Panc1 (cell line): ENCODE results near the gene RPL4. TPM values are rescaled to one million over a fixed set of nuclear protein-coding genes. Genes with fewer than 3 reads are reported as not detected.

Experiments
- ATAC-seq: fragments of 200-7000 bp; cut with Tn5 transposase; 2 replicates; pipeline ENCODE4 v1.9.1; 2020; ENCODE audit warnings: mild to moderate bottlenecking, moderate library complexity
- BruUV-seq: library from RNA; stranded (reverse); fragments of 400-500 nt; replicated peaks from 2 replicates; lab custom pipeline; 2021; lab: Mats Ljungman, UMichigan
- CTCF ChIA-PET: fragments of 300-600 bp; sonication (Branson Sonifier 250); formaldehyde crosslinking; loops from one replicate; lab custom pipeline; 2022; ENCODE audit warnings: antibody characterized with exemption; lab: Charles Lee
- POLR2A ChIA-PET: fragments of 300-600 bp; sonication (Branson Sonifier 250); formaldehyde crosslinking; loops from one replicate; lab custom pipeline; 2022; ENCODE audit warnings: antibody characterized with exemption; lab: Charles Lee
- DNase-seq: peaks from one replicate; pipeline ENCODE4 v3.0.0-alpha.2; 2010; ENCODE audit warnings: low read depth, low spot score
- H3K27ac ChIP-seq: 2 replicates; pipeline ENCODE4 v1.5.1; 2011; ENCODE audit warnings: mild to moderate bottlenecking, low read length, inconsistent platforms
- H3K27me3 ChIP-seq: fragments of 200-500 bp; sonication (Bioruptor generic); 2 replicates; pipeline ENCODE4 v1.6.0; 2014; ENCODE audit warnings: low read length, inconsistent platforms; ENCODE audit not compliant: control insufficient read depth, insufficient read depth
- H3K36me3 ChIP-seq: fragments of 200-500 bp; sonication (Bioruptor generic); 2 replicates; pipeline ENCODE4 v1.5.1; 2014; ENCODE audit warnings: inconsistent platforms, mild to moderate bottlenecking, low read length, moderate library complexity; ENCODE audit not compliant: control insufficient read depth, insufficient read depth
- H3K4me1 ChIP-seq: 2 replicates; pipeline ENCODE4 v1.5.1; 2011; ENCODE audit warnings: inconsistent platforms, mild to moderate bottlenecking, low read length, moderate library complexity; ENCODE audit not compliant: control insufficient read depth, insufficient read depth
- H3K4me3 ChIP-seq, 2 experiments: 2 replicates each; pipeline ENCODE4 v1.5.1; 2011 to 2012; ENCODE audit warnings: low read depth in 2 of 2, low read length in 2 of 2, mild to moderate bottlenecking in 2 of 2, inconsistent platforms in 1 of 2, moderate library complexity in 1 of 2
- H3K9me3 ChIP-seq: fragments of 200-500 bp; sonication (Bioruptor generic); 2 replicates; pipeline ENCODE4 v1.5.1; 2014; ENCODE audit warnings: low read depth, mild to moderate bottlenecking, inconsistent platforms, low read length, moderate library complexity; ENCODE audit not compliant: control insufficient read depth, insufficient read depth
- POLR2AphosphoS5 ChIP-seq: IDR thresholded peaks from 2 replicates; pipeline ENCODE4 v1.6.1; 2012; ENCODE audit warnings: mild to moderate bottlenecking, low read depth, low read length, moderate library complexity
- SIN3A ChIP-seq: IDR thresholded peaks from 2 replicates; pipeline ENCODE4 v1.6.1; 2012; ENCODE audit warnings: low read depth, mild to moderate bottlenecking, low read length, moderate library complexity, borderline replicate concordance; ENCODE audit not compliant: insufficient read depth
- TCF7L2 ChIP-seq: IDR thresholded peaks from 2 replicates; pipeline ENCODE4 v1.6.1; 2011; ENCODE audit warnings: mild to moderate bottlenecking, low read depth, low read length, inconsistent platforms
- in situ Hi-C: cut with HindIII; loops from 2 replicates; pipeline ENCODE4 v1.10.0; 2016; ENCODE audit warnings: low sequenced_read_pairs, low pct_unique_long_range_greater_than_20kb
- intact Hi-C: fragments of 100-400 bp; cut with micrococcal nuclease; formaldehyde crosslinking; loops from one replicate; pipeline ENCODE4 v1.10.0; 2022; ENCODE audit not compliant: unreplicated experiment
- total RNA-seq: library from RNA; stranded (reverse); gene quantifications from one replicate; pipeline ENCODE4 v1.2.1, GENCODE V29; 2021; ENCODE audit not compliant: unreplicated experiment
- TF ChIP-seq, protein P1 (sequence below), 2 experiments: IDR thresholded peaks; 2 replicates each; pipeline ENCODE4 v1.6.1; 2011 to 2012; ENCODE audit warnings: low read depth in 2 of 2, control low read depth in 1 of 2, low read length in 1 of 2, mild to moderate bottlenecking in 1 of 2, moderate library complexity in 1 of 2; ENCODE audit not compliant: insufficient read depth in 1 of 2
- TF ChIP-seq, protein P2 (sequence below): fragments of 450-650 bp; IDR thresholded peaks from 2 replicates; pipeline ENCODE4 v1.5.1; 2017; ENCODE audit warnings: mild to moderate bottlenecking

The RPL4 gene
- total RNA-seq, 1 experiment from 2014 or later, result 2,268 TPM

DNA sequence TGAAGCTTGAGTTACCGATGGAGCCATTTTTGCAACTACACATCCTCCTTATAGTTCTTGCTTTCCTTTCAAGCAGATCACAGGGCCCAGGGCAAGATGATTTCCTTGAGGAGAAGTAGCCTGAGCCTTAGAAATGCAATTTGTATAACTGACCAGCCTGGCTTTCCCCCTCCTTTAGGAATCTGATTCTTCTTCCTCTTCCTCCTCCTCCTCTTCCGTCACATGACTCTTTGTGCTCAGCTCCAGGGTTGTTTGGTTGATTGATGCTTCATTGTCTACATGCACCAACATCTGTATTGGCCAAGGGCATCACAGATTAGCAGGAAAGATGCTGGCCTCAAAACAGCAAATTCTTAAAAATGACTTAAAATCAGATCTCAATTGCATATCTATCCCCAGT, 10.4 kb downstream of the RPL4 start:
- TF ChIP-seq, protein P1, sequence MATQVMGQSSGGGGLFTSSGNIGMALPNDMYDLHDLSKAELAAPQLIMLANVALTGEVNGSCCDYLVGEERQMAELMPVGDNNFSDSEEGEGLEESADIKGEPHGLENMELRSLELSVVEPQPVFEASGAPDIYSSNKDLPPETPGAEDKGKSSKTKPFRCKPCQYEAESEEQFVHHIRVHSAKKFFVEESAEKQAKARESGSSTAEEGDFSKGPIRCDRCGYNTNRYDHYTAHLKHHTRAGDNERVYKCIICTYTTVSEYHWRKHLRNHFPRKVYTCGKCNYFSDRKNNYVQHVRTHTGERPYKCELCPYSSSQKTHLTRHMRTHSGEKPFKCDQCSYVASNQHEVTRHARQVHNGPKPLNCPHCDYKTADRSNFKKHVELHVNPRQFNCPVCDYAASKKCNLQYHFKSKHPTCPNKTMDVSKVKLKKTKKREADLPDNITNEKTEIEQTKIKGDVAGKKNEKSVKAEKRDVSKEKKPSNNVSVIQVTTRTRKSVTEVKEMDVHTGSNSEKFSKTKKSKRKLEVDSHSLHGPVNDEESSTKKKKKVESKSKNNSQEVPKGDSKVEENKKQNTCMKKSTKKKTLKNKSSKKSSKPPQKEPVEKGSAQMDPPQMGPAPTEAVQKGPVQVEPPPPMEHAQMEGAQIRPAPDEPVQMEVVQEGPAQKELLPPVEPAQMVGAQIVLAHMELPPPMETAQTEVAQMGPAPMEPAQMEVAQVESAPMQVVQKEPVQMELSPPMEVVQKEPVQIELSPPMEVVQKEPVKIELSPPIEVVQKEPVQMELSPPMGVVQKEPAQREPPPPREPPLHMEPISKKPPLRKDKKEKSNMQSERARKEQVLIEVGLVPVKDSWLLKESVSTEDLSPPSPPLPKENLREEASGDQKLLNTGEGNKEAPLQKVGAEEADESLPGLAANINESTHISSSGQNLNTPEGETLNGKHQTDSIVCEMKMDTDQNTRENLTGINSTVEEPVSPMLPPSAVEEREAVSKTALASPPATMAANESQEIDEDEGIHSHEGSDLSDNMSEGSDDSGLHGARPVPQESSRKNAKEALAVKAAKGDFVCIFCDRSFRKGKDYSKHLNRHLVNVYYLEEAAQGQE (IDR thresholded peaks at IDR 0.05; ENCODE audit: insufficient read depth in 1 of 2, low read depth in 2 of 2, low read length in 1 of 2), result no peak
- TF ChIP-seq, protein P2, sequence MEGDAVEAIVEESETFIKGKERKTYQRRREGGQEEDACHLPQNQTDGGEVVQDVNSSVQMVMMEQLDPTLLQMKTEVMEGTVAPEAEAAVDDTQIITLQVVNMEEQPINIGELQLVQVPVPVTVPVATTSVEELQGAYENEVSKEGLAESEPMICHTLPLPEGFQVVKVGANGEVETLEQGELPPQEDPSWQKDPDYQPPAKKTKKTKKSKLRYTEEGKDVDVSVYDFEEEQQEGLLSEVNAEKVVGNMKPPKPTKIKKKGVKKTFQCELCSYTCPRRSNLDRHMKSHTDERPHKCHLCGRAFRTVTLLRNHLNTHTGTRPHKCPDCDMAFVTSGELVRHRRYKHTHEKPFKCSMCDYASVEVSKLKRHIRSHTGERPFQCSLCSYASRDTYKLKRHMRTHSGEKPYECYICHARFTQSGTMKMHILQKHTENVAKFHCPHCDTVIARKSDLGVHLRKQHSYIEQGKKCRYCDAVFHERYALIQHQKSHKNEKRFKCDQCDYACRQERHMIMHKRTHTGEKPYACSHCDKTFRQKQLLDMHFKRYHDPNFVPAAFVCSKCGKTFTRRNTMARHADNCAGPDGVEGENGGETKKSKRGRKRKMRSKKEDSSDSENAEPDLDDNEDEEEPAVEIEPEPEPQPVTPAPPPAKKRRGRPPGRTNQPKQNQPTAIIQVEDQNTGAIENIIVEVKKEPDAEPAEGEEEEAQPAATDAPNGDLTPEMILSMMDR, result no peak
- TF ChIP-seq POLR2AphosphoS5 (no peak), SIN3A (no peak), TCF7L2 (no peak)
- POLR2A ChIA-PET, result interaction anchor here (1.1 kb wide), 1 partner anchor 116 kb away, joined by 6 read pairs; no protein-coding TSS in a partner anchor
- DNase-seq (no peak), ATAC-seq (no peak)
- in situ Hi-C loops, result no loop called here
- Histone ChIP-seq H3K4me1 (peaks cover 13% of the 10 kb centered on the region), H3K27ac (no peak overlapping the region), H3K4me3 (no peak overlapping the region), H3K36me3 (peaks cover 26% of the 10 kb centered on the region), H3K9me3 (no peaks in the 10 kb centered on the region), H3K27me3 (no peaks in the 10 kb centered on the region)
- no TSS peak for BruUV-seq
- CTCF ChIA-PET, result interaction anchor here (0.6 kb wide), 1 partner anchor 1209 kb away, joined by 16 read pairs; no protein-coding TSS in a partner anchor
- intact Hi-C loops, result no loop called here

DNA sequence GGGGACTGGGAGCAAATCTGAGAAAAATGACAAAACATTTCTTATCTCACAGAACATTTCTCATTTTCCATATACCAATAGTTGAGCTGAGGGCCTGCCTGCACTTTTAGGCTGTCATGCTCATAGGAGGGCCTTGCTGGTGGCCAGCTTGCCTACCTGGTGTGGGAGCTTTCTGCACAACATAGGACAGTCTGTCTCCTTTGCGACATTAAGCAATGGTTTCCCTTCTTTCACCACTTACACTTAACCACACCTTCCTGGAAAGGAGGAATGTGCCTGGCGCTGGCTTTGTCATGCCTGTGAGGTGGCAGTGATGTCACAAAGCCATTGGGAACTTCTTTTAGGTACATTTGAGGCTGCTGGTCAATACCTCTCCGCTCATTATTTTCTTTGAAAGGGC, 12.8 kb downstream of the RPL4 start:
- ChIA-PET POLR2A (interaction anchor here (0.5 to 0.6 kb wide), 2 partner anchors 242 to 666 kb away, joined by 3 to 6 read pairs; no protein-coding TSS in a partner anchor), CTCF (no interaction called here)
- DNase-seq (no peak), ATAC-seq (no peak)
- TF ChIP-seq POLR2AphosphoS5 (no peak), SIN3A (no peak), TCF7L2 (no peak)
- TF ChIP-seq, protein P2, result no peak
- TF ChIP-seq, protein P1 (IDR thresholded peaks at IDR 0.05; ENCODE audit: insufficient read depth in 1 of 2, low read depth in 2 of 2, low read length in 1 of 2), result no peak
- H3K27ac ChIP-seq, result no peak overlapping the region
- H3K4me3 ChIP-seq, result no peak overlapping the region
- in situ Hi-C loops, result no loop called here
- H3K36me3 ChIP-seq, result peaks cover 21% of the 10 kb centered on the region
- no peaks in the 10 kb centered on the region for H3K4me1 ChIP-seq
- BruUV-seq, result no TSS peak
- intact Hi-C loops, result no loop called here
- H3K27me3 ChIP-seq, result no peaks in the 10 kb centered on the region
- H3K9me3 ChIP-seq, result no peaks in the 10 kb centered on the region
